Measurements from ENCODE around the gene COL25A1. TPM values are rescaled to one million over a fixed set of nuclear protein-coding genes. Genes with fewer than 3 reads are reported as not detected.

Gene COL25A1
- total RNA-seq, 1 donor from 2014 or later, result 3.9 TPM

DNA sequence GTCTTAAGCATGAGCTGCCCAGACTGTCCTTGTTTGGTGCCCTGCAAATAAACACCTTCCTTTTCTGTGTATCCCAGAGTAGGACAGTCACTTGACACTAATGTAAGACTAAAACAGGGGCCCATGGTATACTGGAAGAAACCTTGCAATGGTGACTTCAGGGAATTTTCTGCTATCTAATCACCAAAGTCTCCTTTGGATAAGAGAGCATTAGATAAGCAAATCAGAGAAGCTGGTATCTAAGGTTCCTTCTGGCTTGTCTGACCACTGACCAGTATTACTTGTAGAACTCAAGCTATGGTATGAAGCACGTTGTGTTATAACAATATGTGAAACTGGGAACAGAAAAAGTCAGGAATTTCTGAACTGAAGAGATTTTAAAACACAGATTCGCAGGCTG is 173.9 kb downstream of the COL25A1 start:
- H3K4me3 Mint-ChIP-seq (ENCODE audit: low read depth), result no peak overlapping the region
- no peak for TF ChIP-seq CTCF (IDR thresholded peaks at IDR 0.05; ENCODE audit: unreplicated experiment)

GRCh38 chr4:109127866-109128265 is 174.6 kb downstream of the COL25A1 start:
- Mint-ChIP-seq H3K27me3 (no peaks in the 10 kb centered on the region), H3K27ac (no peak overlapping the region), H3K4me3 (ENCODE audit: low read depth) (no peak overlapping the region), H3K36me3 (ENCODE audit: insufficient read depth) (no peaks in the 10 kb centered on the region), H3K9me3 (ENCODE audit: low read depth) (no peaks in the 10 kb centered on the region), H3K4me1 (ENCODE audit: low read depth) (peaks cover 5% of the 10 kb centered on the region)
- TF ChIP-seq CTCF (IDR thresholded peaks at IDR 0.05; ENCODE audit: unreplicated experiment), result no peak
- no peak for DNase-seq (ENCODE audit: low spot score, unreplicated experiment)

More for the DNA sequence above, 173.9 kb downstream of the COL25A1 start:
- peaks cover 5% of the 10 kb centered on the region for H3K4me1 Mint-ChIP-seq (ENCODE audit: low read depth)
- no peak for DNase-seq (ENCODE audit: low spot score, unreplicated experiment)
- no peaks in the 10 kb centered on the region for H3K36me3 Mint-ChIP-seq (ENCODE audit: insufficient read depth)
- H3K27me3 Mint-ChIP-seq, result no peaks in the 10 kb centered on the region
- peak overlapping the region; percentile 9 for H3K27ac Mint-ChIP-seq
- no peaks in the 10 kb centered on the region for H3K9me3 Mint-ChIP-seq (ENCODE audit: low read depth)

GRCh38 chr4:109126856-109127255 is 175.6 kb downstream of the COL25A1 start:
- DNase-seq (ENCODE audit: low spot score, unreplicated experiment), result no peak
- no peak overlapping the region for H3K4me3 Mint-ChIP-seq (ENCODE audit: low read depth)
- H3K4me1 Mint-ChIP-seq (ENCODE audit: low read depth), result peaks cover 5% of the 10 kb centered on the region

DNA sequence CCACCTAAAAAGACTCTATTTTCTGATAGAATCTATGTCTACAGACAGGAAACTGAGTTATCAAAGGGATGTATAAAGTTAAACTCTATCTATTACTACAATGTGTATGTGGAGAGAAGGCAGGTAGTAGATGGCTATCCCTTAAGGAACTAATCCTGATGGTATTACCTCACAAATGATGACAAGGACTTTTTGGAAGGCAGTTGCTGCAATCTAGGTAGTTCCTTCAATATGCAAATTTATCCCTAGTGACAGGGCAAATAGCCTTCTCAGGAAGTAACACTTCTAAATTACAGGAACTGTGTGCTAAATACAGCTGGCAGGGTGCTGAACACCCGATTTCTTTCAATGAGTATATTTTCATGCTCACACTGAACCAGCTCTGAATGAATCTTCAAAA is 177.4 kb downstream of the COL25A1 start:
- Mint-ChIP-seq H3K27me3 (no peaks in the 10 kb centered on the region), H3K27ac (no peak overlapping the region)
- TF ChIP-seq CTCF (IDR thresholded peaks at IDR 0.05; ENCODE audit: unreplicated experiment), result no peak

More at GRCh38 chr4:109126856-109127255, 175.6 kb downstream of the COL25A1 start:
- Mint-ChIP-seq H3K9me3 (ENCODE audit: low read depth) (no peaks in the 10 kb centered on the region), H3K27ac (no peak overlapping the region), H3K27me3 (no peaks in the 10 kb centered on the region), H3K36me3 (ENCODE audit: insufficient read depth) (no peaks in the 10 kb centered on the region)
- TF ChIP-seq CTCF (IDR thresholded peaks at IDR 0.05; ENCODE audit: unreplicated experiment), result no peak

DNA sequence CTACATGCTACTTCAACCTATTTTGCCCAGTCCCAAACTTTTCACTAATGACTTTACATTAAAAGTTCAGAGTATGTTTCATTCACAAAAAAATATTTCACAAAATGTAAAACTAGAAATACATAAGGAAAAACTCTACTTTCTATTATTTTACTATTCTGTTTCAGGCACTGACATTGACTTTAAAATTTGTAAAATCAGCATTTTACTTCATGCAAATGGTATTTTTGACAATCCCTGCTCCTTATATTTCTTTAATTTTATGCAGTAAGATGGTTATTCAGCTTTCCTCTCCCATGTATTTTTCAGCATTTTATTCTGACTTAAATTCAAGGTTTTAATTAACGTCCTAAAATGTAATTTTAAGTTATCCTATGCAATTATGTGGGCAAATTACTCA is 178.5 kb downstream of the COL25A1 start:
- Mint-ChIP-seq H3K27me3 (no peaks in the 10 kb centered on the region), H3K4me1 (ENCODE audit: low read depth) (peaks cover 8% of the 10 kb centered on the region), H3K4me3 (ENCODE audit: low read depth) (no peak overlapping the region), H3K9me3 (ENCODE audit: low read depth) (peaks cover 14% of the 10 kb centered on the region), H3K36me3 (ENCODE audit: insufficient read depth) (peaks cover 1% of the 10 kb centered on the region), H3K27ac (no peak overlapping the region)
- TF ChIP-seq CTCF (IDR thresholded peaks at IDR 0.05; ENCODE audit: unreplicated experiment), result no peak
- DNase-seq (ENCODE audit: low spot score, unreplicated experiment), result no peak

More for the DNA sequence above, 177.4 kb downstream of the COL25A1 start:
- DNase-seq (ENCODE audit: low spot score, unreplicated experiment), result no peak
- Mint-ChIP-seq H3K4me1 (ENCODE audit: low read depth) (peaks cover 5% of the 10 kb centered on the region), H3K36me3 (ENCODE audit: insufficient read depth) (peaks cover under 1% of the 10 kb centered on the region), H3K9me3 (ENCODE audit: low read depth) (peaks cover 6% of the 10 kb centered on the region), H3K4me3 (ENCODE audit: low read depth) (no peak overlapping the region)
